GM18868 (cell line): ENCODE results near the gene STARD13.
A peak's percentile ranks its signal among the peaks of the same experiment; 100 is the strongest.
"Not testable (repeated sequence)": the region's sequence is repeated elsewhere in the genome, so short reads cannot be mapped to it uniquely, and the experiment has no call there.

Experiments
- ATAC-seq: cut with Tn5 transposase; IDR thresholded peaks from one replicate; pipeline ENCODE4 v1.9.1; 2021; ENCODE audit warnings: mild to moderate bottlenecking, moderate library complexity; ENCODE audit not compliant: unreplicated experiment

The STARD13 gene

GRCh38 chr13:33257841-33258807, 27.4 kb downstream of the STARD13 start:
- no peak for ATAC-seq

DNA sequence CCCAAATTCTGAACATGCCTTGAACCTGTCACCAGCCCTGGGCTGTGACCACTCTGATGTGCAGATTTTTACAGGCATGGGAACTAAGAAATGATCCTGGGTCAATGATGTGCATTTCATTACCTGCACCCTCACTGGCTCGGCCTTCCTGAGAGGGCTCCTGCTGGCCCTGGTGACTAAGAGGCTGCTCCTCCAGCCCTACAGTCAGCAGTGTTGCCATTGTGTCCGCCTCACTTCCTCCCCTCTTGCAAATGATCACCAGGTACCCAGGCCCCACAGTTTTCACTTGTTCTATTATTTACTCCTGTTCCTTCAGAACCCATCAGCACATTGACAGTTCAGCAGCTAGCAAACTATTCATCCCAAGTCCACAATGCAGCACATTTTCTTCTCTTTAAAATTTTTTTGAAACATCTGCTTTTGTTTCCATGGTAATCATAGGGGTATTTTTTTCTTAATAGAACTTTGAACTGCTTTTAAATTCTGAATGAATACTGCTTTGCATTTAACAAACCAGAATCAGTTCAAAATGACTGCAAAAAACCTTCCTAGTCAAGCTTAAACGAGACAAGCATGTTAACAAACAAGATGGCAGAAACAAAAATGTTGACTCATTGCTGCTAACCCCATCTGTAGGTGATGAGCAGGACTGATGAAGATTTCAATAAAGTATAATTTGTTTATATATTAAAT, 29.3 kb downstream of the STARD13 start:
- no peak for ATAC-seq

GRCh38 chr13:33252135-33252534, 33.4 kb downstream of the STARD13 start:
- ATAC-seq = no peak

GRCh38 chr13:33251131-33251661, 34.4 kb downstream of the STARD13 start:
- peak; percentile 87 for ATAC-seq

DNA sequence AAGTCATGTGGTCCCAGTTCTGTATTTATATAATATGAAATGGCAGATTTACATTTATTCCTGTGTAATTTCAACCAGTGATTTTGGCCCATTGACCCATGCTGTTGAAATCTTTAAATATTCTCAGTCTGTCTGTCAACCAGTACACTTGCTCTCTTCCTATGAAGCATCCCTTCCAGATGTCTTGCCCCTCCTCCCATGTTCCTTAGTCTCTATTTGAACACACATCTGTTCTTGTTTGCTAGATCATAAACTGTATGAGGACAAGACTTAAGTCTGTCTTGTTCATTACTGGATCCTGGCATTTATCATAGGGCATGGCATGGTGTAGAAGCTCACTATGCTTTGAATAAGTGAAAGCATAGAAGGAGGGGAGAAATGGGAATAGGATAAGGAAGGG, 34.9 kb downstream of the STARD13 start:
- no peak for ATAC-seq

GRCh38 chr13:33249894-33250293, 35.7 kb downstream of the STARD13 start:
- no peak for ATAC-seq

DNA sequence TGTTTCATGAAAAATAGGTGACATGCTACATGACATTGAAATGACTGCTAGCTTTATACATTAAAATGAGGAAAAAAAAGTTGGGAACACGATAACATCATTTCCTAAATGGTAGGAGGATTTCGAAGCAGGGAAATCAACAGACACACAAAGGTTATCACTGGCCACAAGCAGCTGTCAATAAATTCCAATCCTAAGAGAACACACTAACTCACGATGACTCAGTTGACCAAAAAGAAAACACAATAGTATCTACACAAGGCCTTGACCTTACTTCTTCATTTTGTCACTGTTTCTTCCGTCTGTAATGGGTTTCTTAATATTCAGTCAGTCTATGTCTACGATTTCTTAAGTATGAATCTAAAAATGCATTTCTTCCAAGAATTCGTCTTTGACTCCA, 36.5 kb downstream of the STARD13 start:
- ATAC-seq = no peak

DNA sequence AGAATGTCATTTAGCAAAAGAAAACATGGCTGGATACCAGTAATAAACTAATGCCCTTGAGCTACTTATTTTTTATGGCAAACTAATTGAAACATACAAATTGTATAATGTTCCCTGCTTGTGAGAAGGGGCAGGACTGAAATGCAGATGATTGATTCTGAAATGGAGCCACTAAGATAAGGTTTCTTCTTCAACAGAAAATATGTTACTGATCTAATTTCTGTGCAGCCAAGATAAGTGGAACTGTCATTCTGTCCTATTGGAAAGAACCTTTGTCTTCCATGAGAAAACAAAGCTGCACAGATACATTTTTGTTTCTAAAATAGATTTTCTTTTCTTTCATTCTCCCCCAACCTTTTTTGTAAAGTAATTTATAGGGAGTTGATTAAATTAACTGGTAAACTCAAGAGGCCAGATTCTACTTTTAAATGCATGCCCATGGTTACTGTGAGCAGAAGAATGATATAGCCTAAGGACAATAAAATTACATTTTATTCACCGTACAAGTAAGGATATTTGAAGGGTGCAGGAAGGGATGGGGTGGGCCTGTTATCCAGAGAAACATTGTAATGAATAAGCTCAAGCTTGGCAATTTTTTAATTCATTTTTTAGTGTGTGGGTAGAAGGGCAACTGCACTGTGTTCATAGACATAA, 39.9 kb downstream of the STARD13 start:
- ATAC-seq = no peak

DNA sequence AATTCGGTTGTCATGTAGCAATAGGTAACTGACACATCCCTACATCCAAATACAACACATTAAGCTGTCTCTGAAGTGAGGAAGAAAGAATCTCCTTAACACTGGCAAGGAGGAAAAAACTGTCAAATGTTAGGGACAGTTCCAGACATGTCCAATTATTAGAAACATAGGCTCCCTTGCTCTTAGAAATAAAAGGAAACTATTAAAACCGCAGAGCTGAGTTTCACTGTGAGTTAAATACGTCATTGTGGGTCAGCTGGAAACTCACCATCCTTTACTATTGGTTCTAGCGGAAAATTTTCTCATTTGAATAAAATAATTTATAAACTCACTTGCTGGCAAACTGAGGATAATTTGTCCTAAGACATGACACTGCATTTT, 40.7 kb downstream of the STARD13 start:
- ATAC-seq = no peak

DNA sequence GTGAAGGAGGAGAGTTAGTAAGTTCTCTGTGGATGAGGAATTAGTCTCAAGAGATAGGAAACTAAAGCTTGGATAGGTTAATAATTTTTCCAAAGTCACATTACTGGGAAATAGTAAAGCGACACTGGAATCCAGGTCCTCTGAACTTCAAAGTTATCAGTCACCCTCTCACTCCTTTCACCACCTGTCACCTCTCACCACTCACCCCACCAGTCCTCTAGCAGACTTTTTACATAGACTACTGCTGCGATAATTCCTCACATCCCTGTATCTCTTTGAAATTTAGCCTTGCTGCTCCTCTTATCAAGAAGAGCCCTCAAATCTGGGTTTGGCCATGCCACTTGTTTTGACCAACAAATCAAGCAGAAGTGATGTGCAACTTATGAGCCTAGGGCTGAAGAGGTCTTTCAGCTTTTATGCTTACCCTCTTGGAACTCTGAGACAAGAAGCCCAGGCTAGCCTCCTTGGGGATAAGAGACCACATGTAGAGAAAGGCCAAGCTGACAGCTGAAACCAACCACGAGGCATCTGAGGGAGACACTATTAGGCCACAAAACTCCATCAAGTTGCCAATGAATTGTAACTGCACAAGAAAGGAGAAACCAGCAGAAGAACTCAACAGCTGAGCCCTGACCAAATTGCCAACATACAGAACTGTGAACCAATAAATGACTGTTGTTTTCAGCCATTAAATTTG, 41.2 kb downstream of the STARD13 start:
- ATAC-seq = no peak

- no peak for ATAC-seq
Observed at GRCh38 chr13:33242984-33243617, 42.5 kb downstream of the STARD13 start.

GRCh38 chr13:33242372-33242771, 43.2 kb downstream of the STARD13 start:
- ATAC-seq = not testable (repeated sequence)

GRCh38 chr13:33236021-33236420, 49.5 kb downstream of the STARD13 start:
- ATAC-seq = no peak

DNA sequence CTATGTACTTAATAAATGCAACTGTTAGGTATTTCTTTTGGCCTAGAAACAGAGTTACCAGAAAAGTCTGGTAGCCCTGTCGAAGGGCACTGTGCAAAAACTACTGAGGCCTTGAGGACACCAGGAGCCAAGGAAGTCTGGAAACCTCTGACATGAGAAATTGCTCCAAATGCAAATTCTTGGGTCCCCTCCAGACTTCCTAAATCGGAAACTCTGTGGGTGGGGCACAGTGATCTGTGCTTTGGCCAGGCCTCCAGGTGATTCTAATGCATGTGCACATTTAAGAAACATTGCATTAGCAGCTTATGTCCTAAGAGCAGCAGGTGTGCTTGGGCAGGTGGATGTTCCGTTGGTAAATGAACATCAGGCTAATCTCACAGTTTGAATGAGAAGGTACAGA, 50.0 kb downstream of the STARD13 start:
- no peak for ATAC-seq

GRCh38 chr13:33235078-33235477, 50.5 kb downstream of the STARD13 start:
- no peak for ATAC-seq

- ATAC-seq = no peak
Observed at GRCh38 chr13:33233547-33233946, 52.0 kb downstream of the STARD13 start.

DNA sequence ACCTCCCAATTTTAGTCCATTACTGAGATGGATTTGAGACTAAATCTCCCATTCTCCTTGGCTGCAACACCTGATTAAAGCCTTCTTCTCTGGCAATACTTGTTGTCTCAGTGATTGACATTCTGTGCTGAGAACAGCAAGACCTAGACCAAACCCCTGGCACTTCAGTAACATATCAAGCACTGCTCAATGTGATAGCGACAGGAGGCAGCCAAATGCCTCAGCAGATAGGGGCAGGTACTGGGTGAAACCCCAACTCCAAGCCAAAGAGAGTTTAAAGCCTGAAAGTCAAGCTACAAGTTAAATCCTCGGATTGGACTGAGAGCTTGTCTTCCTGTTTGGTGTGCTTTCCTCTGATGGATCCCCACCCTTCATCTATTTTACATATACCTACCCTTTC, 52.7 kb downstream of the STARD13 start:
- no peak for ATAC-seq

DNA sequence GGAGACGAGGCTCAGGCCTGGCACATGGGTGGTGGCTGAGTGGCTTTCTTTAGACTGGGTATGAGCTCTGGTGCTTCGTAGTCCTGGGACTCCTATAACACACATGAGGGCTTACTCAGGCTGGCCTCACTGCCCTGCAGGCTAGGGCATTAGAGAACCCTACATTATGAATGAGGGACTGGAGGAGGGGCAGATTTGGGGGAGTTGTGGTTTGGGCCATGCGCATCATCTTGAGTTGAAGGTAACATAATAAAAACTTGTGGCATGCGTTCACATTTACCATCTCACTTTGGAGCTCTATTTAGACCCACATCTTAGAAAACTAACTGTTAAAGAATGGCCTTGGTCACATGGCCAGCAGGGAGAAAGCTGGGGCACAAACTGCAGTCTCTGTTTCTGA, 54.2 kb downstream of the STARD13 start:
- no peak for ATAC-seq

- ATAC-seq = no peak
Observed at GRCh38 chr13:33230178-33230881, 55.2 kb downstream of the STARD13 start.
